ENCODE measurements around the gene F2. TPM values are rescaled to one million over a fixed set of nuclear protein-coding genes. Genes with fewer than 3 reads are reported as not detected.
A peak's percentile ranks its signal among the peaks of the same experiment; 100 is the strongest.

Gene F2
- total and polyA plus RNA-seq, 2 of the 13 experiments (the other 11 are each of a cell fraction or from before 2014, with no cell fraction given), result 330 to 801 TPM

DNA sequence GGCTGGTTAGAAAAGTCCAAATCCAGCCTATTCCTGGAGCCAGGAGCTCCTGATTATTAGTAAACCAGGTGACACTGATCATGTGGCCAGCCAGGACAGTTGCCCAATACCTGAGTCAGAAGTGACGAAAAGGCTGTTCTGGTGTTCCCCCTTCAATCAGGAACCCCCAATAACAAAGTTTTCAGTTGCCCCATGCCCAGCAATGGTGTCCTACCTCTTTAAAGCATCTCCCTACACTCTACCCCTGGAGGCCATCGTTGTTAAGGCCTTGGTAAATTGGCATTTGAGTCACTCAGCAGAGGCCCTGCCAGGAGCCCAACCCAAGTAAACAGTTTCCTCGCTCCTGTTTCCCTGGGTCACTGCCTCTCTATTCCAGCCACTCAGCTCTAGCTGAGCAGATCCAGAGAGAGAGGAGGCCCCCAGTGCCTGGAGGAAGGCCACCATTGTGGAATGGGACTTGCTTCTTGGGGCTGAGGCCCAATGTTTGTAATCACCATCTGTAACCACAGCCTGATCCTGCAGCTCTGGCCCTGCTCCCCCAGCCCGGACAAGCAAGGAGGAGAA, 43.6 kb upstream of the F2 start (continued):
- TF ChIP-seq, protein P1, sequence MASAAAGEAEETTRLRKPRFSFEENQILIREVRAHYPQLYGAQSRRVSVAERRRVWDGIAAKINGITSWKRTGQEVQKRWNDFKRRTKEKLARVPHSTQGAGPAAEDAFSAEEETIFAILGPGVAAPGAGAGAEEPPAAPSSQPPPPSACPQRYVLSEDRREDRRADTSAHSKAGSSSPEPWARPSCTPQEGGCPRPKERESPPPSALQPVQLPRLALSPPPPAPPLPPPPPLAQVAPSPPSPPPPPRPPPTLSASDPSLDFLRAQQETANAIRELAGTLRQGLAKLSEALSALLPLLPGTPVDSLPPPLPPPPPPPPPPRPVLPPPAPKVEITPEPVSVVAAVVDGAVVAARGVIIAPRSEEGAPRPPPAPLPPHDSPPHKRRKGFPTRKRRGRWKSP (CRISPR knock-in tag; IDR thresholded peaks at IDR 0.05), result no peak
- TF ChIP-seq, protein P2, sequence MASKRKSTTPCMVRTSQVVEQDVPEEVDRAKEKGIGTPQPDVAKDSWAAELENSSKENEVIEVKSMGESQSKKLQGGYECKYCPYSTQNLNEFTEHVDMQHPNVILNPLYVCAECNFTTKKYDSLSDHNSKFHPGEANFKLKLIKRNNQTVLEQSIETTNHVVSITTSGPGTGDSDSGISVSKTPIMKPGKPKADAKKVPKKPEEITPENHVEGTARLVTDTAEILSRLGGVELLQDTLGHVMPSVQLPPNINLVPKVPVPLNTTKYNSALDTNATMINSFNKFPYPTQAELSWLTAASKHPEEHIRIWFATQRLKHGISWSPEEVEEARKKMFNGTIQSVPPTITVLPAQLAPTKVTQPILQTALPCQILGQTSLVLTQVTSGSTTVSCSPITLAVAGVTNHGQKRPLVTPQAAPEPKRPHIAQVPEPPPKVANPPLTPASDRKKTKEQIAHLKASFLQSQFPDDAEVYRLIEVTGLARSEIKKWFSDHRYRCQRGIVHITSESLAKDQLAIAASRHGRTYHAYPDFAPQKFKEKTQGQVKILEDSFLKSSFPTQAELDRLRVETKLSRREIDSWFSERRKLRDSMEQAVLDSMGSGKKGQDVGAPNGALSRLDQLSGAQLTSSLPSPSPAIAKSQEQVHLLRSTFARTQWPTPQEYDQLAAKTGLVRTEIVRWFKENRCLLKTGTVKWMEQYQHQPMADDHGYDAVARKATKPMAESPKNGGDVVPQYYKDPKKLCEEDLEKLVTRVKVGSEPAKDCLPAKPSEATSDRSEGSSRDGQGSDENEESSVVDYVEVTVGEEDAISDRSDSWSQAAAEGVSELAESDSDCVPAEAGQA (IDR thresholded peaks at IDR 0.05; ENCODE audit: low read depth), result no peak
- TF ChIP-seq, protein P2 (CRISPR knock-in tag; IDR thresholded peaks at IDR 0.05; ENCODE audit: borderline replicate concordance), result no peak
- TF ChIP-seq SMC3 (IDR thresholded peaks at IDR 0.05; ENCODE audit: low read length) (no peak), TBL1XR1 (IDR thresholded peaks at IDR 0.05; ENCODE audit: borderline replicate concordance, low read length, partially characterized antibody) (no peak), PHF21A (CRISPR knock-in tag; IDR thresholded peaks at IDR 0.05) (no peak), IKZF4 (CRISPR knock-in tag; IDR thresholded peaks at IDR 0.05; ENCODE audit: borderline replicate concordance, low read depth, not compliant biosample characterization) (no peak), HOXA9 (CRISPR knock-in tag; IDR thresholded peaks at IDR 0.05; ENCODE audit: borderline replicate concordance) (no peak), PAX8 (CRISPR knock-in tag; IDR thresholded peaks at IDR 0.05; ENCODE audit: borderline replicate concordance) (no peak), DNMT1 (CRISPR knock-in tag; IDR thresholded peaks at IDR 0.05) (no peak), HNRNPUL1 (IDR thresholded peaks at IDR 0.05; ENCODE audit: low read depth, low read length) (no peak), U2AF1 (optimal IDR thresholded peaks at IDR 0.05; ENCODE audit: low read depth, low read length) (no peak), HDAC1 (CRISPR knock-in tag; IDR thresholded peaks at IDR 0.05) (no peak), SALL1 (CRISPR knock-in tag; IDR thresholded peaks at IDR 0.05) (0 out of 2 replicates have a peak, but pooled peaks have one; percentile 12), HCFC1 (IDR thresholded peaks at IDR 0.05; ENCODE audit: low read depth, low read length) (no peak), RFX5 (IDR thresholded peaks at IDR 0.05; ENCODE audit: low read depth, low read length) (no peak), NFE2L2 (IDR thresholded peaks at IDR 0.05; ENCODE audit: low read length) (no peak), ZNF772 (CRISPR knock-in tag; IDR thresholded peaks at IDR 0.05) (no peak)
- TF ChIP-seq, protein P3, sequence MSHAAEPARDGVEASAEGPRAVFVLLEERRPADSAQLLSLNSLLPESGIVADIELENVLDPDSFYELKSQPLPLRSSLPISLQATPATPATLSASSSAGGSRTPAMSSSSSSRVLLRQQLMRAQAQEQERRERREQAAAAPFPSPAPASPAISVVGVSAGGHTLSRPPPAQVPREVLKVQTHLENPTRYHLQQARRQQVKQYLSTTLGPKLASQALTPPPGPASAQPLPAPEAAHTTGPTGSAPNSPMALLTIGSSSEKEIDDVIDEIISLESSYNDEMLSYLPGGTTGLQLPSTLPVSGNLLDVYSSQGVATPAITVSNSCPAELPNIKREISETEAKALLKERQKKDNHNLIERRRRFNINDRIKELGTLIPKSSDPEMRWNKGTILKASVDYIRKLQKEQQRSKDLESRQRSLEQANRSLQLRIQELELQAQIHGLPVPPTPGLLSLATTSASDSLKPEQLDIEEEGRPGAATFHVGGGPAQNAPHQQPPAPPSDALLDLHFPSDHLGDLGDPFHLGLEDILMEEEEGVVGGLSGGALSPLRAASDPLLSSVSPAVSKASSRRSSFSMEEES (CRISPR knock-in tag; IDR thresholded peaks at IDR 0.05), result peak; percentile 63
- TF ChIP-seq, protein P4, sequence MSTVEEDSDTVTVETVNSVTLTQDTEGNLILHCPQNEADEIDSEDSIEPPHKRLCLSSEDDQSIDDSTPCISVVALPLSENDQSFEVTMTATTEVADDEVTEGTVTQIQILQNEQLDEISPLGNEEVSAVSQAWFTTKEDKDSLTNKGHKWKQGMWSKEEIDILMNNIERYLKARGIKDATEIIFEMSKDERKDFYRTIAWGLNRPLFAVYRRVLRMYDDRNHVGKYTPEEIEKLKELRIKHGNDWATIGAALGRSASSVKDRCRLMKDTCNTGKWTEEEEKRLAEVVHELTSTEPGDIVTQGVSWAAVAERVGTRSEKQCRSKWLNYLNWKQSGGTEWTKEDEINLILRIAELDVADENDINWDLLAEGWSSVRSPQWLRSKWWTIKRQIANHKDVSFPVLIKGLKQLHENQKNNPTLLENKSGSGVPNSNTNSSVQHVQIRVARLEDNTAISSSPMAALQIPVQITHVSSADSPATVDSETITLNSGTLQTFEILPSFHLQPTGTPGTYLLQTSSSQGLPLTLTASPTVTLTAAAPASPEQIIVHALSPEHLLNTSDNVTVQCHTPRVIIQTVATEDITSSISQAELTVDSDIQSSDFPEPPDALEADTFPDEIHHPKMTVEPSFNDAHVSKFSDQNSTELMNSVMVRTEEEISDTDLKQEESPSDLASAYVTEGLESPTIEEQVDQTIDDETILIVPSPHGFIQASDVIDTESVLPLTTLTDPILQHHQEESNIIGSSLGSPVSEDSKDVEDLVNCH (CRISPR knock-in tag; IDR thresholded peaks at IDR 0.05), result no peak
